K562 (cell line): ENCODE measurements around the gene VSIG10. TPM values are rescaled to one million over a fixed set of nuclear protein-coding genes. Genes with fewer than 3 reads are reported as not detected.

ENCODE experiments used
- ELF1 ChIP-seq: fragments of 200-800 bp; sonication (Bioruptor generic); IDR thresholded peaks from 2 replicates; pipeline ENCODE4 v1.6.1; 2016; ENCODE audit warnings: missing genetic modification characterization, missing compliant biosample characterization
- FOXA3 ChIP-seq, 2 experiments: fragments of 450-650 bp in 1 of 2; sonication (generic) in 1 of 2; formaldehyde crosslinking; IDR thresholded peaks in 1 of 2; conservative IDR thresholded peaks in 1 of 2; 2 replicates each; pipeline versions ENCODE4 v1.4.0 to v1.8.0; 2020 to 2022; ENCODE audit warnings: mild to moderate bottlenecking in 2 of 2, missing genetic modification reagents in 1 of 2
- GATA2 ChIP-seq: sonication (generic); formaldehyde crosslinking; IDR thresholded peaks from 2 replicates; pipeline ENCODE4 v1.4.0; 2020; ENCODE audit warnings: mild to moderate bottlenecking, missing genetic modification reagents
- NFYB ChIP-seq: IDR thresholded peaks from 2 replicates; pipeline ENCODE4 v1.6.1; 2011; ENCODE audit warnings: mild to moderate bottlenecking, moderate library complexity; ENCODE audit not compliant: insufficient read length; ENCODE audit errors: extremely low read depth
- OTX1 ChIP-seq: fragments of 450-650 bp; formaldehyde crosslinking; IDR thresholded peaks from 2 replicates; pipeline ENCODE4 v1.4.0; 2022; ENCODE audit warnings: mild to moderate bottlenecking
- POLR2H ChIP-seq: IDR thresholded peaks from 2 replicates; pipeline ENCODE4 v1.6.1; 2016; ENCODE audit warnings: missing genetic modification characterization, low read depth, mild to moderate bottlenecking, control low read depth, missing compliant biosample characterization, moderate library complexity
- YY1 ChIP-seq, 3 experiments: IDR thresholded peaks; 2 replicates each; pipeline ENCODE4 v1.6.1; 2011; ENCODE audit warnings: low read length in 2 of 3, mild to moderate bottlenecking in 2 of 3, moderate library complexity in 2 of 3, borderline replicate concordance in 1 of 3, control low read depth in 1 of 3, low read depth in 1 of 3; ENCODE audit not compliant: insufficient read depth in 3 of 3, insufficient replicate concordance in 2 of 3, control insufficient read depth in 1 of 3, insufficient read length in 1 of 3; ENCODE audit errors: extremely low read depth in 1 of 3
- ZC3H4 ChIP-seq: sonication (generic); formaldehyde crosslinking; IDR thresholded peaks from 2 replicates; pipeline ENCODE4 v1.9.0; 2021; ENCODE audit warnings: missing genetic modification reagents, borderline replicate concordance
- polyA plus RNA-seq, 8 experiments: library from polyadenylated mRNA; depleted of rRNA in 4 of 8; stranded (reverse) in 5 of 8; unstranded in 3 of 8; fragments of >200 nt; fragmentation: Nextera tagmentation in 2 of 8; fragmentation: Illumina TruSeq in 1 of 8; extraction: Ambion mirVana in 2 of 8; extraction: Trizol in 1 of 8; gene quantifications; 2 replicates each; pipeline versions ENCODE4 v1.2.1 to v1.2.3, GENCODE V29; 2011 to 2014; ENCODE audit warnings: inconsistent platforms in 1 of 8, missing spikeins in 1 of 8
- total RNA-seq, 7 experiments: library from RNA; depleted of rRNA in 6 of 7; stranded (reverse); fragments of >200 nt in 6 of 7; fragmentation: Illumina TruSeq in 2 of 7; extraction: Trizol in 2 of 7; gene quantifications; 2 replicates each; pipeline versions ENCODE4 v1.2.1 to v1.2.3, GENCODE V29; 2011 to 2021; ENCODE audit warnings: low replicate concordance in 1 of 7
- TF ChIP-seq, protein P1 (sequence below): fragments of 150-350 bp; IDR thresholded peaks from 2 replicates; pipeline ENCODE4 v1.6.1; 2014; ENCODE audit warnings: low read depth, mild to moderate bottlenecking, low read length, borderline replicate concordance
- TF ChIP-seq, protein P2 (sequence below), 2 experiments: fragments of 450-650 bp; IDR thresholded peaks; 2 replicates each; pipeline ENCODE4 v1.6.1; 2016; ENCODE audit warnings: mild to moderate bottlenecking in 2 of 2, borderline replicate concordance in 1 of 2, low read depth in 1 of 2, moderate library complexity in 1 of 2
- TF ChIP-seq, protein P3 (sequence below), 2 experiments: fragments of 450-650 bp in 1 of 2; sonication (generic) in 1 of 2; formaldehyde crosslinking in 1 of 2; IDR thresholded peaks in 1 of 2; conservative IDR thresholded peaks in 1 of 2; 2 replicates each; pipeline versions ENCODE4 v1.6.1 to v1.8.1; 2016 to 2023; ENCODE audit warnings: mild to moderate bottlenecking in 2 of 2, moderate library complexity in 2 of 2, inconsistent platforms in 1 of 2, missing genetic modification reagents in 1 of 2

The VSIG10 gene
- total and polyA plus RNA-seq, 9 of the 15 experiments (the other 6 are each of a cell fraction or from before 2014, with no cell fraction given): 4.1 to 8.8 (median 4.7) TPM

DNA sequence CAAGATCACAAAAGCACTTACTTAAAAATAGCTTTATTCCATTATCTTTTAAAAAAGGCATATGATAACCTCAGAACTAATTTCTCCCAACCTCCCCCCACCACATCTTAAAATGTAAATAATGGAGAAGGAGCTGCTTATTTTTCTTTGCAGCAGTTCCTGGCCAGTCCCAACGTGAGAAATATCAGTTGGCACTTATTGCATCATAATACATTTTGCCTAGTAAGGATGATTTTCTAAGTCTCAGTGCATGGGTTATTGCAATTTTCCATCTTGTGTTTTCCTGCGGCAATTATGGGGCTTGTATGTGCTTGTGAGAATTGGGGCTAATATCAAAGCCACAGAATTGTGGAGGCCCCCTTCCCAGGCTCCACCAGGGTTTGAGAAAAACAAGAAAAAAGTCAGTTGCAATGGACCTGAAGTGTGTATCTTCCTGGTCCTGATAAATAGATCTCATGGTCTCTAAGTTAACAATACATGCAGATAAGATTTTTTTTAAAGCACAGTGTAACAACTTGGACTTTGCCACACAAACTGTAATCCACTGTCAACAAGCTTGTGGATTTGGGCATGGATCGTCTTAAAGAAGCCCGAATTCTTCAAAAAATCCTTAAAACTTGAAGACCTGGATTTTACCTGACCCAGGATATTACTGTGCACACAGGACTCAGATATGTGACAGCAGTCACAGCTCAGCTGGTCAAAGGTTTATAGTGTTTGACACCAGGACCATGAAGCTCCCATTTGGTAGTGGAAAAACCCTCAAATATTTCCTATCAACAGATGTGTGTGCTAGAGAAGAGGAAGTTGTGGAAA lies 40.0 kb downstream of the VSIG10 start (continued):
- TF ChIP-seq, protein P1, sequence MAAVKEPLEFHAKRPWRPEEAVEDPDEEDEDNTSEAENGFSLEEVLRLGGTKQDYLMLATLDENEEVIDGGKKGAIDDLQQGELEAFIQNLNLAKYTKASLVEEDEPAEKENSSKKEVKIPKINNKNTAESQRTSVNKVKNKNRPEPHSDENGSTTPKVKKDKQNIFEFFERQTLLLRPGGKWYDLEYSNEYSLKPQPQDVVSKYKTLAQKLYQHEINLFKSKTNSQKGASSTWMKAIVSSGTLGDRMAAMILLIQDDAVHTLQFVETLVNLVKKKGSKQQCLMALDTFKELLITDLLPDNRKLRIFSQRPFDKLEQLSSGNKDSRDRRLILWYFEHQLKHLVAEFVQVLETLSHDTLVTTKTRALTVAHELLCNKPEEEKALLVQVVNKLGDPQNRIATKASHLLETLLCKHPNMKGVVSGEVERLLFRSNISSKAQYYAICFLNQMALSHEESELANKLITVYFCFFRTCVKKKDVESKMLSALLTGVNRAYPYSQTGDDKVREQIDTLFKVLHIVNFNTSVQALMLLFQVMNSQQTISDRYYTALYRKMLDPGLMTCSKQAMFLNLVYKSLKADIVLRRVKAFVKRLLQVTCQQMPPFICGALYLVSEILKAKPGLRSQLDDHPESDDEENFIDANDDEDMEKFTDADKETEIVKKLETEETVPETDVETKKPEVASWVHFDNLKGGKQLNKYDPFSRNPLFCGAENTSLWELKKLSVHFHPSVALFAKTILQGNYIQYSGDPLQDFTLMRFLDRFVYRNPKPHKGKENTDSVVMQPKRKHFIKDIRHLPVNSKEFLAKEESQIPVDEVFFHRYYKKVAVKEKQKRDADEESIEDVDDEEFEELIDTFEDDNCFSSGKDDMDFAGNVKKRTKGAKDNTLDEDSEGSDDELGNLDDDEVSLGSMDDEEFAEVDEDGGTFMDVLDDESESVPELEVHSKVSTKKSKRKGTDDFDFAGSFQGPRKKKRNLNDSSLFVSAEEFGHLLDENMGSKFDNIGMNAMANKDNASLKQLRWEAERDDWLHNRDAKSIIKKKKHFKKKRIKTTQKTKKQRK: no peak
- TF ChIP-seq, protein P2, sequence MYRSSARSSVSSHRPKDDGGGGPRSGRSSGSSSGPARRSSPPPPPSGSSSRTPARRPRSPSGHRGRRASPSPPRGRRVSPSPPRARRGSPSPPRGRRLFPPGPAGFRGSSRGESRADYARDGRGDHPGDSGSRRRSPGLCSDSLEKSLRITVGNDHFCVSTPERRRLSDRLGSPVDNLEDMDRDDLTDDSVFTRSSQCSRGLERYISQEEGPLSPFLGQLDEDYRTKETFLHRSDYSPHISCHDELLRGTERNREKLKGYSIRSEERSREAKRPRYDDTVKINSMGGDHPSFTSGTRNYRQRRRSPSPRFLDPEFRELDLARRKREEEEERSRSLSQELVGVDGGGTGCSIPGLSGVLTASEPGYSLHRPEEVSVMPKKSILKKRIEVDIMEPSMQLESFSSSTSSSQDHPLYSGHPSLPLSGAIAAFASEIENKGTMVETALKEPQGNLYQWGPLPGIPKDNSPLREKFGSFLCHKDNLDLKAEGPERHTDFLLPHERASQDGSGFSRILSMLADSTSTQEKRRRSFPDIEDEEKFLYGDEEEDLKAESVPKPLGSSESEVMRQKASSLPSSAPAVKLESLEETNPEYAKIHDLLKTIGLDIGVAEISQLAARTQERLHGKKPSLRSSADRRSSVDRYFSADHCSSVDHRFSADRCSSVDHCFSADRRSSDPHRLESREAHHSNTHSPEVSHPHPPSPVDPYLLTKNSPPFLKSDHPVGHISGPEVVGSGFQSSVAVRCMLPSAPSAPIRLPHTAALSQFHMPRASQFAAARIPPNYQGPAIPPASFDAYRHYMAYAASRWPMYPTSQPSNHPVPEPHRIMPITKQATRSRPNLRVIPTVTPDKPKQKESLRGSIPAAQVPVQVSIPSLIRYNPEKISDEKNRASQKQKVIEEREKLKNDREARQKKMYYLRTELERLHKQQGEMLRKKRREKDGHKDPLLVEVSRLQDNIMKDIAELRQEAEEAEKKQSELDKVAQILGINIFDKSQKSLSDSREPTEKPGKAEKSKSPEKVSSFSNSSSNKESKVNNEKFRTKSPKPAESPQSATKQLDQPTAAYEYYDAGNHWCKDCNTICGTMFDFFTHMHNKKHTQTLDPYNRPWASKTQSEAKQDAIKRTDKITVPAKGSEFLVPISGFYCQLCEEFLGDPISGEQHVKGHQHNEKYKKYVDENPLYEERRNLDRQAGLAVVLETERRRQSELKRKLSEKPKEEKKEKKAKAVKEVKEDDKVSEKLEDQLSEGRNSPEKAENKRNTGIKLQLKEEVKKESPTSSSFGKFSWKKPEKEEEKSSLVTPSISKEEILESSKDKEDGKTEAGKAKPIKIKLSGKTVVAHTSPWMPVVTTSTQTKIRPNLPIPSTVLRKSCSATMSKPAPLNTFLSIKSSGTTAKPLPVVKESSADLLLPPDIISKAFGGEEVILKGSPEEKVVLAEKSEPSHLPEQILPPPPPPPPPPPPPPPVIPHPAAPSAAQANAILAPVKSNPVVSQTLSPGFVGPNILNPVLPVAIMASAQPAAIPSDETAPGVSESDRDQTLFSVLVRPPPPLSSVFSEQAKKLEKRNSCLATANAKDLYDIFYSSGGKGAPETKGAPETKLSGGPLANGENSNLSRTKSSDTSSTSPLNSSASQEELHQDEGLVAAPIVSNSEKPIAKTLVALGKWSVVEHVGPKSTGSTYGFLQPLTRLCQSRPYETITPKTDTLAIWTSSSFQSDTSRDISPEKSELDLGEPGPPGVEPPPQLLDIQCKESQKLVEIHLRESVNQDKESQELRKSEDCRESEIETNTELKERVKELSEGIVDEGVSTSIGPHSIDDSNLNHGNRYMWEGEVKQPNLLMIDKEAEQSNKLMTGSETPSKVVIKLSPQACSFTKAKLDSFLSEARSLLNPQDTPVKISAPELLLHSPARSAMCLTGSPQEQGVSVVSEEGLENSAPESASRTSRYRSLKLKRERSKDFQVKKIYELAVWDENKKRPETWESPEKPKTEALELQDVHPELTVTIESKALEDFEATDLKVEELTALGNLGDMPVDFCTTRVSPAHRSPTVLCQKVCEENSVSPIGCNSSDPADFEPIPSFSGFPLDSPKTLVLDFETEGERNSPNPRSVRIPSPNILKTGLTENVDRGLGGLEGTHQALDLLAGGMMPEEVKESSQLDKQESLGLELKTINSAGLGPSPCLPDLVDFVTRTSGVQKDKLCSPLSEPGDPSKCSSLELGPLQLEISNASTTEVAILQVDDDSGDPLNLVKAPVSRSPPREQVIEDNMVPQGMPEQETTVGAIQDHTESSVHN (IDR thresholded peaks at IDR 0.05; ENCODE audit: borderline replicate concordance in 1 of 2, low read depth in 1 of 2): no peak
- TF ChIP-seq OTX1 (CRISPR knock-in tag) (no peak), FOXA3 (CRISPR knock-in tag; conservative IDR thresholded peaks at IDR 0.05 in 1 of 2, IDR thresholded peaks at IDR 0.05 in 1 of 2) (no peak), ELF1 (tag) (no peak), ZC3H4 (CRISPR knock-in tag) (no peak), GATA2 (no peak), YY1 (IDR thresholded peaks at IDR 0.05; ENCODE audit: borderline replicate concordance in 1 of 3, control insufficient read depth in 1 of 3, extremely low read depth in 1 of 3, insufficient read depth in 3 of 3, insufficient read length in 1 of 3, insufficient replicate concordance in 2 of 3, low read depth in 1 of 3, low read length in 2 of 3) (no peak), NFYB (no peak), POLR2H (tag) (no peak)
- TF ChIP-seq, protein P3, sequence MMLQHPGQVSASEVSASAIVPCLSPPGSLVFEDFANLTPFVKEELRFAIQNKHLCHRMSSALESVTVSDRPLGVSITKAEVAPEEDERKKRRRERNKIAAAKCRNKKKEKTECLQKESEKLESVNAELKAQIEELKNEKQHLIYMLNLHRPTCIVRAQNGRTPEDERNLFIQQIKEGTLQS (IDR thresholded peaks at IDR 0.05): peak; percentile 94
- TF ChIP-seq, protein P3 (CRISPR knock-in tag; conservative IDR thresholded peaks at IDR 0.05): no peak
